ENCODE measurements around the gene NAP1L4.

Gene NAP1L4

GRCh38 chr11:2963761-2964160 lies 28.4 kb downstream of the NAP1L4 start:
- Histone ChIP-seq H2AFZ (ENCODE audit: low read length) (no peak overlapping the region), H3K9ac (ENCODE audit: low read length) (no peak overlapping the region), H3K9me2 (ENCODE audit: low read depth, low read length) (no peaks in the 10 kb centered on the region), H3K9me3 (ENCODE audit: low read length) (no peaks in the 10 kb centered on the region), H3F3A (ENCODE audit: insufficient read depth, low read length) (no peaks in the 10 kb centered on the region), H3K36me3 (ENCODE audit: insufficient read depth, low read length) (peaks cover 97% of the 10 kb centered on the region), H3K4me3 (ENCODE audit: low read depth, low read length, poor library complexity, severe bottlenecking) (no peak overlapping the region), H3K79me2 (ENCODE audit: insufficient read depth, low read length) (peaks cover 8% of the 10 kb centered on the region; the same call in 1 of the 2 replicates), H3K27me3 (ENCODE audit: insufficient read depth, low read length) (no peaks in the 10 kb centered on the region), H3K4me1 (ENCODE audit: insufficient read depth, low read length, severe bottlenecking) (no peaks in the 10 kb centered on the region), H4K20me1 (ENCODE audit: insufficient read depth, low read length) (no peaks in the 10 kb centered on the region; the same call in 1 of the 2 replicates), H3K27ac (ENCODE audit: low read depth, low read length, poor library complexity, severe bottlenecking) (no peak overlapping the region), H3K4me2 (ENCODE audit: low read length) (no peak overlapping the region)
- TF ChIP-seq EZH2 (IDR thresholded peaks at IDR 0.05; ENCODE audit: borderline replicate concordance, low read length) (no peak), CTCF (IDR thresholded peaks at IDR 0.05; ENCODE audit: low read length) (no peak)

GRCh38 chr11:2963112-2963754 lies 28.9 kb downstream of the NAP1L4 start:
- Histone ChIP-seq H3K36me3 (ENCODE audit: insufficient read depth, low read length) (peaks cover 97% of the 10 kb centered on the region), H4K20me1 (ENCODE audit: insufficient read depth, low read length) (no peaks in the 10 kb centered on the region; the same call in 1 of the 2 replicates)

GRCh38 chr11:2961080-2961479 lies 31.0 kb downstream of the NAP1L4 start:
- TF ChIP-seq CTCF (IDR thresholded peaks at IDR 0.05; ENCODE audit: low read length) (no peak), EZH2 (IDR thresholded peaks at IDR 0.05; ENCODE audit: borderline replicate concordance, low read length) (no peak)
- H3K9ac ChIP-seq (ENCODE audit: low read length) = no peak overlapping the region
- H4K20me1 ChIP-seq (ENCODE audit: insufficient read depth, low read length) = no peaks in the 10 kb centered on the region

More at GRCh38 chr11:2963112-2963754, 28.9 kb downstream of the NAP1L4 start:
- H3K27ac ChIP-seq (ENCODE audit: low read depth, low read length, poor library complexity, severe bottlenecking) = no peak overlapping the region
- no peaks in the 10 kb centered on the region for H3K4me1 ChIP-seq (ENCODE audit: insufficient read depth, low read length, severe bottlenecking)
- no peak overlapping the region for H3K4me2 ChIP-seq (ENCODE audit: low read length)
- no peak overlapping the region for H3K9ac ChIP-seq (ENCODE audit: low read length)
- H3K9me3 ChIP-seq (ENCODE audit: low read length) = no peaks in the 10 kb centered on the region
- H3F3A ChIP-seq (ENCODE audit: insufficient read depth, low read length) = no peaks in the 10 kb centered on the region
- H2AFZ ChIP-seq (ENCODE audit: low read length) = no peak overlapping the region
- no peaks in the 10 kb centered on the region for H3K9me2 ChIP-seq (ENCODE audit: low read depth, low read length)
- H3K4me3 ChIP-seq (ENCODE audit: low read depth, low read length, poor library complexity, severe bottlenecking) = no peak overlapping the region
- no peaks in the 10 kb centered on the region for H3K27me3 ChIP-seq (ENCODE audit: insufficient read depth, low read length)
- TF ChIP-seq EZH2 (IDR thresholded peaks at IDR 0.05; ENCODE audit: borderline replicate concordance, low read length) = no peak
- no peak for TF ChIP-seq CTCF (IDR thresholded peaks at IDR 0.05; ENCODE audit: low read length)
- H3K79me2 ChIP-seq (ENCODE audit: insufficient read depth, low read length) = peaks cover 8% of the 10 kb centered on the region; the same call in 1 of the 2 replicates

More at GRCh38 chr11:2961080-2961479, 31.0 kb downstream of the NAP1L4 start:
- H3F3A ChIP-seq (ENCODE audit: insufficient read depth, low read length) = no peaks in the 10 kb centered on the region
- H3K27me3 ChIP-seq (ENCODE audit: insufficient read depth, low read length) = no peaks in the 10 kb centered on the region
- H3K27ac ChIP-seq (ENCODE audit: low read depth, low read length, poor library complexity, severe bottlenecking) = no peak overlapping the region
- H3K36me3 ChIP-seq (ENCODE audit: insufficient read depth, low read length) = peaks cover 99% of the 10 kb centered on the region
- no peak overlapping the region for H3K4me2 ChIP-seq (ENCODE audit: low read length)
- H3K9me2 ChIP-seq (ENCODE audit: low read depth, low read length) = no peaks in the 10 kb centered on the region
- no peak overlapping the region for H3K4me3 ChIP-seq (ENCODE audit: low read depth, low read length, poor library complexity, severe bottlenecking)
- H2AFZ ChIP-seq (ENCODE audit: low read length) = no peak overlapping the region
- peaks cover 8% of the 10 kb centered on the region for H3K79me2 ChIP-seq (ENCODE audit: insufficient read depth, low read length)
- H3K4me1 ChIP-seq (ENCODE audit: insufficient read depth, low read length, severe bottlenecking) = no peaks in the 10 kb centered on the region
- H3K9me3 ChIP-seq (ENCODE audit: low read length) = no peaks in the 10 kb centered on the region

Data from OCI-LY1 (cell line).